ENCODE results near the gene FAM124A.

- TF ChIP-seq MYC (IDR thresholded peaks at IDR 0.05; ENCODE audit: low read depth, low read length) (no peak), POLR2A (IDR thresholded peaks at IDR 0.05; ENCODE audit: extremely low read depth, insufficient read length) (no peak)
These were observed 15.7 kb downstream of the FAM124A start for GRCh38 chr13:51237887-51238286.
